GM12878 (cell line): Measurements from ENCODE around the gene NRM. TPM values are rescaled to one million over a fixed set of nuclear protein-coding genes. Genes with fewer than 3 reads are reported as not detected.

Experiments
- BCL11A ChIP-seq: IDR thresholded peaks from 2 replicates; pipeline ENCODE4 v1.6.1; 2011; ENCODE audit warnings: low read depth, low read length
- CBX5 ChIP-seq: sonication (generic); IDR thresholded peaks from 2 replicates; pipeline ENCODE4 v1.6.1; 2016; ENCODE audit warnings: low read depth, moderate library complexity, mild to moderate bottlenecking, inconsistent platforms
- CHD1 ChIP-seq: IDR thresholded peaks from 2 replicates; pipeline ENCODE4 v1.6.1; 2012; ENCODE audit warnings: low read depth, low read length, improper control_type of control experiment
- EGR1 ChIP-seq, 2 experiments: IDR thresholded peaks; 1 replicate in 1 of 2; 2 replicates in 1 of 2; pipeline ENCODE4 v1.6.1; 2011 to 2012; ENCODE audit warnings: low read depth in 2 of 2, low read length in 2 of 2, borderline replicate concordance in 1 of 2, mild to moderate bottlenecking in 1 of 2, moderate library complexity in 1 of 2
- EZH2 ChIP-seq: IDR thresholded peaks from 2 replicates; pipeline ENCODE4 v1.6.1; 2012; ENCODE audit warnings: low read depth, mild to moderate bottlenecking, control low read depth, inconsistent platforms, low read length, borderline replicate concordance; ENCODE audit not compliant: control insufficient read depth
- GATAD2B ChIP-seq: fragments of 450-650 bp; conservative IDR thresholded peaks from 2 replicates; pipeline ENCODE4 v1.6.1; 2017; ENCODE audit warnings: low read depth, mild to moderate bottlenecking, moderate library complexity
- HDGF ChIP-seq: fragments of 450-650 bp; IDR thresholded peaks from 2 replicates; pipeline ENCODE4 v1.6.1; 2016; ENCODE audit warnings: antibody characterized with exemption
- KAT2A ChIP-seq: conservative IDR thresholded peaks from 2 replicates; pipeline ENCODE4 v1.6.1; 2011; ENCODE audit warnings: low read depth, low read length; ENCODE audit not compliant: control insufficient read depth
- MXI1 ChIP-seq: fragments of 150-350 bp; IDR thresholded peaks from 2 replicates; pipeline ENCODE4 v1.6.1; 2011; ENCODE audit warnings: low read depth, mild to moderate bottlenecking, inconsistent platforms, low read length, improper control_type of control experiment
- NFXL1 ChIP-seq: fragments of 450-650 bp; IDR thresholded peaks from 2 replicates; pipeline ENCODE4 v1.6.1; 2017; ENCODE audit warnings: antibody characterized with exemption, mild to moderate bottlenecking, borderline replicate concordance
- PML ChIP-seq: IDR thresholded peaks from 2 replicates; pipeline ENCODE4 v1.6.1; 2012; ENCODE audit warnings: low read length, inconsistent platforms
- RAD21 ChIP-seq: IDR thresholded peaks from 2 replicates; pipeline ENCODE4 v1.6.1; 2011; ENCODE audit warnings: mild to moderate bottlenecking, low read depth, low read length, moderate library complexity; ENCODE audit not compliant: insufficient read depth
- RBBP5 ChIP-seq: fragments of 200-600 bp; sonication (generic); conservative IDR thresholded peaks from 2 replicates; pipeline ENCODE4 v1.6.1; 2016
- RELA ChIP-seq: fragments of 450-650 bp; IDR thresholded peaks from 2 replicates; pipeline ENCODE4 v1.8.0; 2014; ENCODE audit warnings: borderline replicate concordance; ENCODE audit not compliant: partially characterized antibody
- SUPT20H ChIP-seq: IDR thresholded peaks from 2 replicates; pipeline ENCODE4 v1.6.1; 2011; ENCODE audit warnings: low read depth, mild to moderate bottlenecking, low read length, moderate library complexity, borderline replicate concordance; ENCODE audit not compliant: control insufficient read depth
- YBX1 ChIP-seq: fragments of 450-650 bp; IDR thresholded peaks from 2 replicates; pipeline ENCODE4 v1.6.1; 2016; ENCODE audit warnings: antibody characterized with exemption
- ZNF207 ChIP-seq: fragments of 450-650 bp; IDR thresholded peaks from 2 replicates; pipeline ENCODE4 v1.6.1; 2014; ENCODE audit warnings: antibody characterized with exemption, mild to moderate bottlenecking, borderline replicate concordance
- ZNF274 ChIP-seq: IDR thresholded peaks from one replicate; pipeline ENCODE4 v1.8.0; 2011; ENCODE audit not compliant: insufficient read length, insufficient read depth
- polyA plus RNA-seq, 11 experiments: library from polyadenylated mRNA; depleted of rRNA in 4 of 11; unstranded in 6 of 11; stranded (reverse) in 5 of 11; fragments of >200 nt; fragmentation: Nextera tagmentation in 4 of 11; fragmentation: Illumina TruSeq in 1 of 11; extraction: Ambion mirVana in 4 of 11; extraction: Trizol in 1 of 11; gene quantifications; 1 replicate in 1 of 11; 2 replicates in 10 of 11; pipeline versions ENCODE4 v1.2.1 to v1.2.3, GENCODE V29; 2011 to 2016; ENCODE audit warnings: inconsistent platforms in 2 of 11, missing spikeins in 2 of 11, low read depth in 1 of 11
- total RNA-seq, 4 experiments: library from RNA; depleted of rRNA in 3 of 4; stranded (reverse); fragments of >200 nt in 3 of 4; fragmentation: Illumina TruSeq in 1 of 4; extraction: Trizol in 1 of 4; gene quantifications; 2 replicates each; pipeline versions ENCODE4 v1.2.1 to v1.2.3, GENCODE V29; 2013 to 2021
- TF ChIP-seq, protein P1 (sequence below): fragments of 450-650 bp; IDR thresholded peaks from 2 replicates; pipeline ENCODE4 v1.6.1; 2017; ENCODE audit warnings: mild to moderate bottlenecking, moderate library complexity
- TF ChIP-seq, protein P2 (sequence below): IDR thresholded peaks from 2 replicates; pipeline ENCODE4 v1.6.1; 2012; ENCODE audit warnings: low read depth, low read length, improper control_type of control experiment
- TF ChIP-seq, protein P3 (sequence below): IDR thresholded peaks from 2 replicates; pipeline ENCODE4 v1.6.1; 2011; ENCODE audit warnings: borderline replicate concordance, low read depth, mild to moderate bottlenecking, moderate library complexity, mixed read lengths, low read length; ENCODE audit not compliant: insufficient read depth; ENCODE audit errors: extremely low read length
- TF ChIP-seq, protein P4 (sequence below): IDR thresholded peaks from 2 replicates; pipeline ENCODE4 v1.6.1; 2012; ENCODE audit warnings: low read length, inconsistent platforms

NRM gene
- total and polyA plus RNA-seq, 10 of the 15 experiments (the other 5 are each of a cell fraction or from before 2014, with no cell fraction given), result 15.4 to 46.7 (median 29.0) TPM

DNA sequence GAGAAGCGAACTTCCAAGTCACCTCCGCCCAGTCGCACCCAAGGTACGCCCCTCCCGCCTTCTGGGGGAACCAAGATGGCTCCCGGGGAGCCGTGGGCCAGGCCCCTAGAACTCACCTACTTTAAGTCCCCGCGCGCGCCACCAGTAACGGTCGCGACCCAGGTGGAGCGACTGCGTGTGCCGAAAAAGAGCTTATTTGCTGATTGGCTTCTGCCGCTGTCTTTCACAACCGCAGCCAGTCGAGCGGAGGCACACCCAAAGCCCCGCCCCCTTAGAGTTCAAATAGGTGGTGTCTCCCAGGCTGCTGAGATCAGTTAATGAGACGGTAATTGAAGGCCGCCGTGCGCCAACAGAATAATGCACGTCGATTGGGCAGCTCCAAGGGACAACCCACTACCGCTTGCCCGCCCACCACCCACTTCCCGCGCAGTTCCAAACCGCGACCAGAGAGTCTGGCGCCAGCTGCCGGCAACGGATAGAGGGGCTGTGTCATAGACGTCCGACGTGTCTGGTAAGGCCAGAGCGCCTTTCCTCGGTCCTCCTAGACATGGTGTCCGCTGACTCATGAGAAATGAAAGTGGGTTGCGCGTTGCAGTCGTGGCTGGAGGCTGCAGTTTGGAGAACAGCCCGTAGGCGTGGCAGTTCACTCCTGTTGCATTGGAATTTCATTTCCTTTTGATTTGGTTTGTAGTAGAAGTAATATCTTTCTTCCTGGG lies 26.5 kb upstream of the NRM start, which contains the start of gene MDC1 (continued):
- TF ChIP-seq, protein P1, sequence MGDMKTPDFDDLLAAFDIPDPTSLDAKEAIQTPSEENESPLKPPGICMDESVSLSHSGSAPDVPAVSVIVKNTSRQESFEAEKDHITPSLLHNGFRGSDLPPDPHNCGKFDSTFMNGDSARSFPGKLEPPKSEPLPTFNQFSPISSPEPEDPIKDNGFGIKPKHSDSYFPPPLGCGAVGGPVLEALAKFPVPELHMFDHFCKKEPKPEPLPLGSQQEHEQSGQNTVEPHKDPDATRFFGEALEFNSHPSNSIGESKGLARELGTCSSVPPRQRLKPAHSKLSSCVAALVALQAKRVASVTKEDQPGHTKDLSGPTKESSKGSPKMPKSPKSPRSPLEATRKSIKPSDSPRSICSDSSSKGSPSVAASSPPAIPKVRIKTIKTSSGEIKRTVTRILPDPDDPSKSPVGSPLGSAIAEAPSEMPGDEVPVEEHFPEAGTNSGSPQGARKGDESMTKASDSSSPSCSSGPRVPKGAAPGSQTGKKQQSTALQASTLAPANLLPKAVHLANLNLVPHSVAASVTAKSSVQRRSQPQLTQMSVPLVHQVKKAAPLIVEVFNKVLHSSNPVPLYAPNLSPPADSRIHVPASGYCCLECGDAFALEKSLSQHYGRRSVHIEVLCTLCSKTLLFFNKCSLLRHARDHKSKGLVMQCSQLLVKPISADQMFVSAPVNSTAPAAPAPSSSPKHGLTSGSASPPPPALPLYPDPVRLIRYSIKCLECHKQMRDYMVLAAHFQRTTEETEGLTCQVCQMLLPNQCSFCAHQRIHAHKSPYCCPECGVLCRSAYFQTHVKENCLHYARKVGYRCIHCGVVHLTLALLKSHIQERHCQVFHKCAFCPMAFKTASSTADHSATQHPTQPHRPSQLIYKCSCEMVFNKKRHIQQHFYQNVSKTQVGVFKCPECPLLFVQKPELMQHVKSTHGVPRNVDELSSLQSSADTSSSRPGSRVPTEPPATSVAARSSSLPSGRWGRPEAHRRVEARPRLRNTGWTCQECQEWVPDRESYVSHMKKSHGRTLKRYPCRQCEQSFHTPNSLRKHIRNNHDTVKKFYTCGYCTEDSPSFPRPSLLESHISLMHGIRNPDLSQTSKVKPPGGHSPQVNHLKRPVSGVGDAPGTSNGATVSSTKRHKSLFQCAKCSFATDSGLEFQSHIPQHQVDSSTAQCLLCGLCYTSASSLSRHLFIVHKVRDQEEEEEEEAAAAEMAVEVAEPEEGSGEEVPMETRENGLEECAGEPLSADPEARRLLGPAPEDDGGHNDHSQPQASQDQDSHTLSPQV, result no peak
- TF ChIP-seq, protein P2, sequence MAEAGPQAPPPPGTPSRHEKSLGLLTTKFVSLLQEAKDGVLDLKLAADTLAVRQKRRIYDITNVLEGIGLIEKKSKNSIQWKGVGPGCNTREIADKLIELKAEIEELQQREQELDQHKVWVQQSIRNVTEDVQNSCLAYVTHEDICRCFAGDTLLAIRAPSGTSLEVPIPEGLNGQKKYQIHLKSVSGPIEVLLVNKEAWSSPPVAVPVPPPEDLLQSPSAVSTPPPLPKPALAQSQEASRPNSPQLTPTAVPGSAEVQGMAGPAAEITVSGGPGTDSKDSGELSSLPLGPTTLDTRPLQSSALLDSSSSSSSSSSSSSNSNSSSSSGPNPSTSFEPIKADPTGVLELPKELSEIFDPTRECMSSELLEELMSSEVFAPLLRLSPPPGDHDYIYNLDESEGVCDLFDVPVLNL, result peak; percentile 90
- no peak for TF ChIP-seq BCL11A
- peak; percentile 57; the same call in 1 of the 2 replicates for TF ChIP-seq GATAD2B
- TF ChIP-seq YBX1, result no peak
- no peak for TF ChIP-seq EZH2
- TF ChIP-seq ZNF207, result no peak
- TF ChIP-seq PML, result no peak
- peak; percentile 54 to 96 for TF ChIP-seq EGR1 (IDR thresholded peaks at IDR 0.05; ENCODE audit: borderline replicate concordance in 1 of 2, low read depth in 2 of 2, low read length in 2 of 2)
- peak; percentile 88 for TF ChIP-seq MXI1
- TF ChIP-seq CBX5, result no peak
- TF ChIP-seq KAT2A, result no peak
- TF ChIP-seq, protein P3, sequence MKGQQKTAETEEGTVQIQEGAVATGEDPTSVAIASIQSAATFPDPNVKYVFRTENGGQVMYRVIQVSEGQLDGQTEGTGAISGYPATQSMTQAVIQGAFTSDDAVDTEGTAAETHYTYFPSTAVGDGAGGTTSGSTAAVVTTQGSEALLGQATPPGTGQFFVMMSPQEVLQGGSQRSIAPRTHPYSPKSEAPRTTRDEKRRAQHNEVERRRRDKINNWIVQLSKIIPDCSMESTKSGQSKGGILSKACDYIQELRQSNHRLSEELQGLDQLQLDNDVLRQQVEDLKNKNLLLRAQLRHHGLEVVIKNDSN, result no peak
- TF ChIP-seq SUPT20H, result no peak
- no peak; the same call in 1 of the 2 replicates for TF ChIP-seq RAD21
- no peak for TF ChIP-seq ZNF274
- TF ChIP-seq HDGF, result no peak
- no peak for TF ChIP-seq NFXL1
- TF ChIP-seq, protein P4, sequence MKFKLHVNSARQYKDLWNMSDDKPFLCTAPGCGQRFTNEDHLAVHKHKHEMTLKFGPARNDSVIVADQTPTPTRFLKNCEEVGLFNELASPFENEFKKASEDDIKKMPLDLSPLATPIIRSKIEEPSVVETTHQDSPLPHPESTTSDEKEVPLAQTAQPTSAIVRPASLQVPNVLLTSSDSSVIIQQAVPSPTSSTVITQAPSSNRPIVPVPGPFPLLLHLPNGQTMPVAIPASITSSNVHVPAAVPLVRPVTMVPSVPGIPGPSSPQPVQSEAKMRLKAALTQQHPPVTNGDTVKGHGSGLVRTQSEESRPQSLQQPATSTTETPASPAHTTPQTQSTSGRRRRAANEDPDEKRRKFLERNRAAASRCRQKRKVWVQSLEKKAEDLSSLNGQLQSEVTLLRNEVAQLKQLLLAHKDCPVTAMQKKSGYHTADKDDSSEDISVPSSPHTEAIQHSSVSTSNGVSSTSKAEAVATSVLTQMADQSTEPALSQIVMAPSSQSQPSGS, result no peak
- TF ChIP-seq CHD1, result peak; percentile 86; the same call in 1 of the 2 replicates
- no peak for TF ChIP-seq RELA
- no peak for TF ChIP-seq RBBP5
